NCI-H2227 treated with DMSO at 0.1 percent for 48 hours (cell line): ENCODE results near the gene IGF1R.

ENCODE experiments used
- DNase-seq: peaks from one replicate; lab custom pipeline; 2025; lab: John Stamatoyannopoulos, UW

Gene IGF1R

DNA sequence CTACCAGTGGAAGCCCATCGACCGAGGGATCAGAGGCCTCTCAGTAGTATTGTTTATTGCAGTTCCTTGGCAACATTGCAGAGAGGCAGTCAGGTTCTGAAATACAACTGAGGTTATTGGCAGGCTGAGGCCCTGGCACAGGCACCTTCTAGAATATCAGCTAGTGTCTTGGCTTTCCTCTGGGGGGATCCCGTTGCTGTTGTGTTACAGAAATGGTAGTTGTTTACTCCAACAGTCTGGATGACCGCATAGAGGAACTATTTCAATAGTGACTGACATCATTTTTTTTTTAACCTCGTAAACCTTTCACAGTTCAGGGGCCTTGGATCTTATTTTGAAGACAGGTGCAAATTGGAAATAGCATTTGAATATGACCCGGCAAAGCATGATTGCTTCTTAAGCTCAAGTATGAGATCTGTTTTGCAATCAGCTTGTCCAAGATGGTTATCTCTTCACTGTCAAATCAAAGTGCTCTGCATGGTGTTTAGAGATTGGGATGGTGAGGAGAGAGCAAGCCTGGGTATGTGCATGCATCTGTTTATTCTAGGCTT, 295.3 kb downstream of the IGF1R start:
- no peak for DNase-seq

DNA sequence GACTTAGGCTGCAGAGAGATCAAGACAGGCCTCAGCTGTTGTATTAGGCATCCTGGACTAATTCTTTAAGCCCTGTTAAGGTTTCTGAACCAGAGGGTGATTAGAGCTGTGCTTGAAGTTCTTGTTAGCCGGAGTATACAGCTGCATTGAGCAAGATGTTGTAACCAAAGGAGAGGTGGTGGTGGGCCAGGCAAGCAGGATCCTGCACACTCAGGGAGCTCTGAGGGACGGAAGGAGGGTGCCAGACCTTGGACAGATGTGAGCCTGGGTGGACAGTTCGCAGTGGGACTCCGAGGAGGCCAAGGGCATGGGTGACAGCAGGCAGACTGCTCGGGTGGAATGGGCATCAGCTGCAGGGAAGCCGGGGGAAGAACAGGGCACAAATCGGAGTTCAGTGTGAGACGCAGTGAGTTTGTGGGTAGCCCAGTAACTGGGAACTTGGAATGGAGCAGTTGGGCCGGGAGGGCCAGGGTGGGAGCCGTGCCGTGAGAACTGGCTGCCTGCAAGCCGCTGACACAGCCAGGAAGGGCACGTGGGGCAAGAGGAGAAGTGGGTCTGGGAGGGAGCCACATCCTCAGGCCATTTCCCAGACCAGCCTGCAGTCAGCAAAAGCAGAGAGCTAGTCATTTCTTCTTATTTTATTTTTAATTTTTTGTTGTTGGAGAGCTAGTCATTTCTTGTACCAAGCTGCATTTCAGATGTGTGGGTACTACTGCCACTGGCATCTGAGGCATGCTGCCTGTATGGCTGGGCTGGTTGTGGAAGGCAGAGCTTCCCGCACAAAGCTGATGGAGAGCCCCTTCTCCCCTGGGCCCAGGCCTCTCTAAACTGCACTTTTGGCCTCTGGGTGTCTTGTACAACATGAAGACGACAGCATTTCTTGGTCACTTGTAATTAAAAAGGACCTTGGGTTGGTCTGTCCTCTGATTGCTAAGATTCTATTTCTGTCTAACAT, 298.2 kb downstream of the IGF1R start:
- DNase-seq: no peak

DNA sequence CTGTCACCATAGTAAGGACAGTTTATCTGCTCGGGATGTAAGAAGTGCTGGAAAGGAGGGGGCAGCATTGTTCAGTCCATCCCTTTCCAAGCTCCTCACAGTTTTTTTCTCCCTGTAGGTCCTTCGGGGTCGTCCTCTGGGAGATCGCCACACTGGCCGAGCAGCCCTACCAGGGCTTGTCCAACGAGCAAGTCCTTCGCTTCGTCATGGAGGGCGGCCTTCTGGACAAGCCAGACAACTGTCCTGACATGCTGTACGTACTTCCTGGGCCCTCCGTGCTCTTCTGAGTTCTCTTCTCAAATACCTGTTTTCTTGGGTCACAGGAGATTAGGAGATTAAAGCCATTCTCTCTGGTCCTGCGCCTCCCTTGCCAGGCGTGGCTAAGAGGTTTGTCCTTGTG, 300.1 kb downstream of the IGF1R start:
- no peak for DNase-seq

DNA sequence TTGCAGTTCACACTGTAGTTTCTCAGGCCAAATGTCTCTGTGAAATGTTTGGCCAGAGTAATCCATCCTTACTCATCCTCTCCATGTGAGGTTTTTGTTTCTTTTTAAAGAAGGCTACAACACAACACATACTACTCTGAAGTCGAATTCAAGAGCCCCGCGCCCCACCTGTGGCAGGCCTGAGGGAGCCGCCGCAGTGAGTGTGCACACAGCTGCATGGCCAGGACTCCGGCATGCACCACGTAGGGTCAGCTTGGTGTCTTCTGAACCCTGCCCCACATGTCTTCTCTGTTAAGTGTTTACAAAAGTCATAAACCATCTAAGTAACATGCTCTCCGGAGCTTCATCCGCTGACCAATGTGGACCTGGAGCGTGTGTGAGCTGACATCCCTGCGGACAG, 300.6 kb downstream of the IGF1R start:
- DNase-seq: no peak

DNA sequence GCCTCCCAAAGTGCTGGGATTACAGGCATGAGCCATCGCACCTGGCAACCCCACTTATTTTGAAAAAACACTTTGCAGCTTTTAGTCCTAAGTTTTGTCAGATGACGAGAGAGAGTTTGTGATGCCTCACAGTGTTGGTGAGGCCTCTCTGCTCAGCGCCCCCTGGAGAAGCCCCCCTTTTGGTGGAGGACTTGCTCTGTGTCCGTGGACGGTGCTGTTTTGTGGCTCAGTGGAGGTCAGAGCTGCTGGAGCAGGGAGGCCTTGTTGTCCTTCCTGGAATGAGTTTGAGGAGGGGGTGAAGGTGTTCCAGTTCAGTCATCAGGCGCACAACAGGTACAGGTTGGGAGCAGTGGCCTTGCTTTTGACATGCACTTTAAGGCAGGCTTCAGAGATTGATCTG, 301.3 kb downstream of the IGF1R start:
- no peak for DNase-seq

DNA sequence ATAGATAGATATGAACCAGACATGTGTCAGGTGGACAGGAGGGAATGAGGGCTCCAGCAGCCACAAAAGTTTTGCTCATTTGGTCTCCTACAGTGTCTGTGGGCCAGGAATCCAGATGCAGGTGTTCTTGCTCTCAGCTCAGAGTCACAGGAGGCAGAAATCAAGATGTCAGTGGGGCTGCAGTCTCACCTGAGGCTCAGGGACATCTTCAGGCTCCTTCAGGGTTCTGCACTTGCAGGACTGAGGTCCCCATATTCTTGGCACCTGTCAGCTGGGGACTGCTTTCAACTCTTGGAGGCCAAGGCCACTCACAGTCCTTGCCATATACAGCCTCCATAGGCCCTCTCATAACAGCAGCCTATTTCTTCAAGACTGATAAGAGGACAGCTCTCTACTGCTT, 301.9 kb downstream of the IGF1R start:
- no peak for DNase-seq

DNA sequence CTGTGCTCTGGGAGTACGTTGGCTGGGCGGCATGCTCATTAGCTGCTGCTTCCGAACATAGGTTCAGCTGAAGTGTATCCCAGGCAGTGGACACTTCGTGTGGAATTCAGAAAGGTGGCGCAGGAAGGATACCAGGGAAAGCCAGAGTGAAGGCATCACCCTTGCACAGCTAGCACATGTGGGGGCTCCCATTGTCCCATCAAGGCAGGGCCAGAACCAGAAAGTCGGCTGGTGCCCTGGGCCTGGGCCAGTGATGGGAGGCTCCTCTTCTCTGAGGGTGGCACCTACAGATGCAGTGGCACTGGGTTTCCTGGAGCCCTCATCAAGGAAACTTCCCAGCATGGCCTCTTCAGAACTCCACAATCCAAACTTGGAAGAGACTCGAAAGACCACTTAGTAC, 302.7 kb downstream of the IGF1R start:
- DNase-seq: no peak

DNA sequence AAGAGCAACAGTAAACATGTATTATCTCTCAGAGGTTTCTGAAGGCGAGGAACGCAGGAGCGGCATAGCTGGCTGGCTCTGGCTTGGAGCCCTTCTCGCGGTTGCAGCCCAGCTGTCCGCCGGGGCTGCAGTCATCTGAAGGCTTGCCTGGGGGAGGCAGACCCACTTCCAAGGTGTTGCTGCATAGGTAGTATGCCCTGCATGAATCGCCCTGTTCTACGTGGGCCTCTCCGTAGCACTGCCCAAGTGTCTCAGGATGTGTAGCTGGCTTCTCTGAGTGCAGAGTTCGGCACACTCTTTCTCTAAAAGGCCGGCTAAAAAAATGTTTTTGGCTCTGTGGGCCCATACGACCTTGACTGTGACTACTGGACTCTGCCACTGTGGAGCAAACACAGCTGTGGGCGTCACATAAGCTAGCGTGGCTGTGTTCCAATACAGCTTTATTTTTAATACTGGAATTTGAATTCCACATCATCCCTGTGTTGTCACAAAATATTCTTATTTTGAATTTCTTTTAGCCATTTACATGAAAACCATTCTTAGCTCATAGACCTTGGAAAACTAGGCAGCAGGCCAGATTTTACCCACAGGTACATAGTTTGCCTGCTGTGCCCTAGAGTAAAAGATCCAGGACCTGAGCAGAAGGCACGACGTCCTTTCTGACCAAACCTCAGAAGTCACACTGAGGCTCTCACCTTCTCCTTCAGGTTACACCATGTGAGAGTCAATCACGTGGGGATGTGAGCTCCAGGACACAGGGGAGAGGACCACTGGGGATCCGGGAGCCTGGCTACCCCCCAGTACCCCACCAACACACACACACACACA, 303.4 kb downstream of the IGF1R start:
- DNase-seq: no peak

DNA sequence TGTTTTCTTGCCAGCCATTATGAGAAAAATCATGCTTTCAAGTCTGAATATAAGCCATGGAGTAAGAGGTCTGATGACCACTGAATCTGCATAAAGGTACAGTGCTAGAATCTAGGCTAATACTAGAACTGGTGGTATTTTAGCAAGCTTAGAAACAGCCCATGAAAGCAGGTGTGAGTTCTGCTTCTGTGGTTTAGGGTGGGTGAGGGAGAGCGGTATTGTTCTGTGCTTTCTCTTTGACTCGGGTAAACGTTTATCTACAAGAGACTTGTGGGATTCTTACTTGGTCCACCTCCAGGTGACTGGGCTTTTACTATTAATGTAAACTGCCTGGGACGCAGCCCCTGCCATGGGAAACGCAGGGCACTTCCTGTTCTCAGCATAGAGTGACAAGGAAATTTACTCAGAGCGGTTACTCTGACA, 304.1 kb downstream of the IGF1R start:
- DNase-seq: no peak

DNA sequence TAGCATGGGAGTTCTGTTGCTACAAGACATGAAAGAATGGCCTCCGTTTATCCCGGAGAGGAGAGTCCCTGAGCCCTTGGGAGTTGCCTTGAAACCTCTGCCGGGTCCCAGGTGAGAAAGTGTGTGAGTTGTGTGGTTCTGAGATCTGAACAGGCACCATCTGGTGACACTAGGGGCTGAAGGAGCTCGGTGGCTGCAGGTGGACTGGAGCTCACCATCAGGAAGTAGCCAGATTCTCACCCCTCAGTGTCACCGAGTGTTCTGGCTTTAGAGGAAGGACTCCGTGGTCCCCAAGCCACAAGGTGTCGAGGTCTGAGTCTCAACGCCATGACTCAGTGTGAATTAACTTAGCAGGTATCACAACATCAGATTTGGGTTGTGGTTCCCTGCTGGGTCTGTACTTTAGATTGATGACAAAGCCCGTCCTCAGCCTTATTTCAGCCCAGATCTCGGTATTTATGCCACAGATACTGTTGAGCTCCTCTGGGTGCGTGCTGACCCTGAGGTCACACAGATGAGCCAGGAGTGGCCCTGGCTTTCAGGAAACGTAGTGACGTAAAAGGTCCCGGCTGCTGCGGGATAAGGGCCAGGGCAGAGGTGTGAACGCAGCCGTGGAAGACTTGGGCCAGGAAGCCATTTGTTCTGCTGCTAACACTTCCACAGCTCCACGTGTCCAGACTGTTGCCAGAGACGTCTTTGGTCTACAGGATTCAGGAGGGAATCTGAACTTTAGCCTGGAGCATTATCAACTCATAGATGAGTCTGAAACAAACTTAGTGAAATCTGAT, 304.9 kb downstream of the IGF1R start:
- no peak for DNase-seq

DNA sequence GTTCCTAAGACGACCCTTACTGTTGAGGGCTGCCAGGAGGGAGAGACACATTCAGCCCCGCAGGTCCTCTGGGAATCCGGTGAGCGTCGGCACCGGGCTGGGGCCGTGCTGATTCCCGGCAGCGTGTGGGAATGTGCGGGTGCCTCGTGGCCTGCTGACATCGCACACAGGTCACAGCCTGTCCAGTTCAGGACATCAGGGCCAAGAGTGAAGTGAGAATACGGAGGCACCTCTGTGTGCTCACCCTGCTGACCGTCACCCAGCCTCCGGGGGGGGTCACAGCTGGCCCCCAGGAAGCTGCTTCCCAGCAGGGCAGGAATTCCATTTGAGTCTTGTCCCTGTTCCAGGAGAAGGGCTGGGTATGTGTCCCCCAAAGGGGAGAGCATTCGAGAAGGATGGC, 305.6 kb downstream of the IGF1R start:
- no peak for DNase-seq

DNA sequence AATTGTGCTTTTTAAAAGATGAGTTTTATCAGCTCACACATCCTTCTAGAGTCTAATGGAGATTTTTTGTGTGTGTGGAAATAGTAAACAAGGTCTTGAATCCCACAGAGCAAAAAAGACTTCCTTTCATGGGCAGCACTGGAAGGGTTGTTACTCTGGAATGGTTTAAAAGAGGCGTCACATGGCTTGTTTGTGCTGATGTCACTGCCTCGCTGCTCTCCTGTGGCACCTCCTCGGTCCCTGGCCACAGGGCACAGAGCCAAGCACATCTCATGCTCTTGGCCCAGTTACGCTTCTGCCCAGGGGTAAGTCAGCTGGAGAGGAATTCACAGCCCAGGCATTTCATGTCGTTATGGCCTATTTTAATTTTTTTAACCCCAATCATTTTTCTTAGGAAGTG, 306.1 kb downstream of the IGF1R start:
- no peak for DNase-seq

DNA sequence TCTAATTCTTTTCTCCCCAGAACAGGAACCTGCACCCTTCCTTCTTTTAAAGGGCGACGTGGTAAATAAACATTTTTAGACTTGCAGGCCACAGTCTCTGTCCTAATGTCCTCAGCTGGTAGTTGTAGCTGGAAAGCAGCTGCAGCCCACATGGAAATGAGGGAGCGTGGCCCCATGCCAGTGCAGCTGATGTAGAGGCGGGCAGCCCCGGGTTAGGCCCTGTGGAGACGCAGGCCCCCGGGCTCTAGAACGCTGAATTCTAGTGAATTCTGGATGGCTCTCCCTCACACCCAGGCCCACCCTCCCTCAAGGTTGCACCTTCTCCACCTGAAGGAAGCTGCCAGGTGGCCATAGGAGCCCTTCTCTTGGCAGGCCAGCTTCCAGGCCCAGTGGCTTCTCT, 307.0 kb downstream of the IGF1R start:
- no peak for DNase-seq

DNA sequence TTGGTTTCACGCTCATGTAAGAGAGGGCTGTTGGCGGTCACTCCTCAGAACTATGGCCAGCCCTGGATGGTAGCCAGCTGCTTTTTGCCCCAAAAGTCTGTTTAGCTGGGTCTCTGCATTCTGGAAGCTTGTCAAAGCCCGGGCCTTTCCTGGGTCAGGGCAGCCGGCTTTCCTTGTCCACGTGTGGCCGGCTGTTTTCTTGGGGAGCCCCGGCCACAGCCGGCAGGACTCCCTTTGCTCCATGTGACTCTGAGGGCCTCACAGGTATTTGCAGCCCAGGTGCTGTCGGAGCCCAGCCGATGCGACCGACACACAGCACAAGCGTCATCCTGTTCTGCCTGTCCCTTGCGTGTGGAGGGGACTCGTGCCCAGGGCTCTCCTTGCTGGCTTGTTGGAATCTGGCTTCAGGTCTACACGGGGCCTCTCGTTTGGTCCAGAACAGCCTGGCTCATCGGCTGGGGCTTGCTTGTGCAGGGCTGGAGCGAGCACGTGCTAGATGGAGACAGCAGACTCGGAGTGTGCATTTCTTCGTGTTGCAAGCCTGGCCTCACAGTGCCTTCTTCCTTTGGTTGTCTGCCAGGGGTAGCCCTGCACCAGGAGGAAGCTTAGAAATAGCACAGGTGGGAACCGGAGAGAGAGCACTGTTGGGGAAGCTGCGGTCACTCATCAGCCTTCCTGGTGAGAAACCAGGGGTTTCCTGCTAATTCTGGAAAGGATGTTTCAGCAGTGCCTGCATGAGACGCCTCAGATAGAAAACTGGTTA, 307.8 kb downstream of the IGF1R start:
- DNase-seq: no peak

DNA sequence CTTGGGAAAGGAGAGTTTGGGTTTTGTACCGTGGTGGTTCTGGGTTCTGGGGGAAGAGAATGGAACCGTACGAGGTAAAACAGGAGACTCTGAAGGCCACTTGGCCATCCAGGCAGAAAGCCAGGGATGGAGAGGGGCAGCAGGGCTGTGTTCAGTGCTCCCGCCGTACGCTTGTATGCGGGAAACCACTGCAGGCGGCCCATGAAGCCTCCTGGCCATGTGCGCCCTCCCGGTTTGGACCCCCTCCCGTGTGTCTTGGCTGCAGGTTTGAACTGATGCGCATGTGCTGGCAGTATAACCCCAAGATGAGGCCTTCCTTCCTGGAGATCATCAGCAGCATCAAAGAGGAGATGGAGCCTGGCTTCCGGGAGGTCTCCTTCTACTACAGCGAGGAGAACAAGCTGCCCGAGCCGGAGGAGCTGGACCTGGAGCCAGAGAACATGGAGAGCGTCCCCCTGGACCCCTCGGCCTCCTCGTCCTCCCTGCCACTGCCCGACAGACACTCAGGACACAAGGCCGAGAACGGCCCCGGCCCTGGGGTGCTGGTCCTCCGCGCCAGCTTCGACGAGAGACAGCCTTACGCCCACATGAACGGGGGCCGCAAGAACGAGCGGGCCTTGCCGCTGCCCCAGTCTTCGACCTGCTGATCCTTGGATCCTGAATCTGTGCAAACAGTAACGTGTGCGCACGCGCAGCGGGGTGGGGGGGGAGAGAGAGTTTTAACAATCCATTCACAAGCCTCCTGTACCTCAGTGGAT, 308.6 kb downstream of the IGF1R start:
- DNase-seq: no peak

DNA sequence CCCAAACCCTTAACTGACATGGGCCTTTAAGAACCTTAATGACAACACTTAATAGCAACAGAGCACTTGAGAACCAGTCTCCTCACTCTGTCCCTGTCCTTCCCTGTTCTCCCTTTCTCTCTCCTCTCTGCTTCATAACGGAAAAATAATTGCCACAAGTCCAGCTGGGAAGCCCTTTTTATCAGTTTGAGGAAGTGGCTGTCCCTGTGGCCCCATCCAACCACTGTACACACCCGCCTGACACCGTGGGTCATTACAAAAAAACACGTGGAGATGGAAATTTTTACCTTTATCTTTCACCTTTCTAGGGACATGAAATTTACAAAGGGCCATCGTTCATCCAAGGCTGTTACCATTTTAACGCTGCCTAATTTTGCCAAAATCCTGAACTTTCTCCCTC, 309.3 kb downstream of the IGF1R start:
- no peak for DNase-seq

DNA sequence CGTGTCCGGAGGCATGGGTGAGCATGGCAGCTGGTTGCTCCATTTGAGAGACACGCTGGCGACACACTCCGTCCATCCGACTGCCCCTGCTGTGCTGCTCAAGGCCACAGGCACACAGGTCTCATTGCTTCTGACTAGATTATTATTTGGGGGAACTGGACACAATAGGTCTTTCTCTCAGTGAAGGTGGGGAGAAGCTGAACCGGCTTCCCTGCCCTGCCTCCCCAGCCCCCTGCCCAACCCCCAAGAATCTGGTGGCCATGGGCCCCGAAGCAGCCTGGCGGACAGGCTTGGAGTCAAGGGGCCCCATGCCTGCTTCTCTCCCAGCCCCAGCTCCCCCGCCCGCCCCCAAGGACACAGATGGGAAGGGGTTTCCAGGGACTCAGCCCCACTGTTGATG, 309.7 kb downstream of the IGF1R start:
- DNase-seq: no peak

DNA sequence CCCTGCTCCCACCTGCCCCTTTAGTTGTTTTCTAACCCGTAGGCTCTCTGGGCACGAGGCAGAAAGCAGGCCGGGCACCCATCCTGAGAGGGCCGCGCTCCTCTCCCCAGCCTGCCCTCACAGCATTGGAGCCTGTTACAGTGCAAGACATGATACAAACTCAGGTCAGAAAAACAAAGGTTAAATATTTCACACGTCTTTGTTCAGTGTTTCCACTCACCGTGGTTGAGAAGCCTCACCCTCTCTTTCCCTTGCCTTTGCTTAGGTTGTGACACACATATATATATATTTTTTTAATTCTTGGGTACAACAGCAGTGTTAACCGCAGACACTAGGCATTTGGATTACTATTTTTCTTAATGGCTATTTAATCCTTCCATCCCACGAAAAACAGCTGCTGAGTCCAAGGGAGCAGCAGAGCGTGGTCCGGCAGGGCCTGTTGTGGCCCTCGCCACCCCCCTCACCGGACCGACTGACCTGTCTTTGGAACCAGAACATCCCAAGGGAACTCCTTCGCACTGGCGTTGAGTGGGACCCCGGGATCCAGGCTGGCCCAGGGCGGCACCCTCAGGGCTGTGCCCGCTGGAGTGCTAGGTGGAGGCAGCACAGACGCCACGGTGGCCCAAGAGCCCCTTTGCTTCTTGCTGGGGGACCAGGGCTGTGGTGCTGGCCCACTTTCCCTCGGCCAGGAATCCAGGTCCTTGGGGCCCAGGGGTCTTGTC, 310.7 kb downstream of the IGF1R start:
- DNase-seq: no peak

DNA sequence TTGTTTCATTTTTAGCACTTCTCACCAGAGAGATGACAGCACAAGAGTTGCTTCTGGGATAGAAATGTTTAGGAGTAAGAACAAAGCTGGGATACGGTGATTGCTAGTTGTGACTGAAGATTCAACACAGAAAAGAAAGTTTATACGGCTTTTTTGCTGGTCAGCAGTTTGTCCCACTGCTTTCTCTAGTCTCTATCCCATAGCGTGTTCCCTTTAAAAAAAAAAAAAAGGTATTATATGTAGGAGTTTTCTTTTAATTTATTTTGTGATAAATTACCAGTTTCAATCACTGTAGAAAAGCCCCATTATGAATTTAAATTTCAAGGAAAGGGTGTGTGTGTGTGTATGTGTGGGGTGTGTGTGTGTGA, 311.3 kb downstream of the IGF1R start:
- no peak for DNase-seq

DNA sequence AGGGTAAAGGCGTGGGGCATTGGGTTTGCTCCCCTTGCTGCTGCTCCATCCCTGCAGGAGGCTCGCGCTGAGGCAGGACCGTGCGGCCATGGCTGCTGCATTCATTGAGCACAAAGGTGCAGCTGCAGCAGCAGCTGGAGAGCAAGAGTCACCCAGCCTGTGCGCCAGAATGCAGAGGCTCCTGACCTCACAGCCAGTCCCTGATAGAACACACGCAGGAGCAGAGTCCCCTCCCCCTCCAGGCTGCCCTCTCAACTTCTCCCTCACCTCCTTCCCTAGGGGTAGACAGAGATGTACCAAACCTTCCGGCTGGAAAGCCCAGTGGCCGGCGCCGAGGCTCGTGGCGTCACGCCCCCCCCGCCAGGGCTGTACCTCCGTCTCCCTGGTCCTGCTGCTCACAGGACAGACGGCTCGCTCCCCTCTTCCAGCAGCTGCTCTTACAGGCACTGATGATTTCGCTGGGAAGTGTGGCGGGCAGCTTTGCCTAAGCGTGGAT, 312.3 kb downstream of the IGF1R start:
- no peak for DNase-seq
